GM21515 (cell line): ENCODE results near the gene ATP13A2.

ENCODE experiments used
- ATAC-seq: cut with Tn5 transposase; IDR thresholded peaks from one replicate; pipeline ENCODE4 v1.9.1; 2021; ENCODE audit not compliant: unreplicated experiment

Gene ATP13A2

GRCh38 chr1:17005365-17005740 is 6.4 kb downstream of the ATP13A2 start:
- ATAC-seq = no peak

DNA sequence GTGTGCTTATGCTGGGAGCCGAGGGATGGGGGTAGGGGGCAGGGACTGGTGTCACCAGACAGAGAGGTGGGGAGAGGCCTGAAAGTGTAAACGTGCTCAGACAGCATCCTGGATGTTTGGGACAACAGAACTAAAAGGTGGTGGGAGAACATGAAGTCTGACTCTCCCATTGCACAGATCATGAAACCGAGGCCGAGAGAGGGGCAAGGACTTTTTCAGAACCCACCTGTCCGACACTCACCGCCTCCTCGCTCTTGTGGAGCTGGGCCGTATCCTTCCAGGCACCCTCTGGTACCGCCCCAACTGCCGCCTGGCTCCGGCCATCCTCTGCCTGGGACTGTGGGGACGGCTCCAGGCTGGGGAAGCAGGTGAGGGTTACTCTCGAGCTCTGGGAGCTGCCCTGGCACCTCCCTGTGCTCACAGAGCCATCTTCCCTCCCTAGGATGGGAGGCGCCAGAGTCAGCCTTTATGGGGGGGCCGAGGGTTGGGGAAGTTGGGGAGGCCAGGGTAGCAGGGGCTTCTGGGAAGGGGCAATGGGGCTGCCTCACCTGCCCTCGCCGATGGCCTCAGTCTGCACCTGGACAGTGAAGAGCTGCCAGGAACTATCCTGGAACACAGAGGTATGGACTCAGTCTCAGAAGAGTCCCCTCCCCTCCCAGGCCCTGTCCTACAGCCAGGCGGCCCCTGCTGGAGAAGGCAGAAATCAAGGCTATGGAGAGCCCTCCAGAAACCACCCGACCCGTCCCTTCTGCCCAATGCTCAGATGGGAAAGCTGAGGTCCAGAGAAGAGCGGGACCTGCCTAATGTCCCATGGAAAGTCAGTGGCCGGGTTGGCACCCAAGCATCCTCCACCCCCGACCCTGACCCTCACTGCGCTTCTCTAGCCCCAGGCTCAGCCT is 7.0 kb downstream of the ATP13A2 start:
- ATAC-seq = no peak

- ATAC-seq = no peak
Measured at GRCh38 chr1:17002524-17002902, 9.2 kb downstream of the ATP13A2 start.

- no peak for ATAC-seq
Measured at GRCh38 chr1:17001760-17002523, 9.8 kb downstream of the ATP13A2 start.

DNA sequence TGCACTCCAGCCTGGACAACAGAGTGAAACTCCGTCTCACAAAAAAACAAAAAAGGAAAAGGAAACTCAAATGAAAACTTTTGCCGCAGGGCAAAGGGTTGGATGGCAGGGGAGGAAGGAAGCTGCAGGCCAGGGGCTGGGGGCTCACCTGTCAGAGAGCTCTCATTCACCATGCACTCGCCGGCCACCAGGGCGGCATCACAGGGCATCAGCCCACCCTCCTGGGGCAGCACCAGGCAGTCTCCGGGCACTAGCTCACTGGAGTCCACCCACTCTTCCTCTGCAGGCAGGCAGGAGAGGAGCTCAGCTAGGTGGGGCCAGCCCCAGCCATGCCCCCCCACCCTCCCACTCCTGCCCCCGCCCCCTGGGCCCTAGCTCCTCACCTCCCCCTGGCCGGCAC is 11.9 kb downstream of the ATP13A2 start:
- no peak for ATAC-seq

DNA sequence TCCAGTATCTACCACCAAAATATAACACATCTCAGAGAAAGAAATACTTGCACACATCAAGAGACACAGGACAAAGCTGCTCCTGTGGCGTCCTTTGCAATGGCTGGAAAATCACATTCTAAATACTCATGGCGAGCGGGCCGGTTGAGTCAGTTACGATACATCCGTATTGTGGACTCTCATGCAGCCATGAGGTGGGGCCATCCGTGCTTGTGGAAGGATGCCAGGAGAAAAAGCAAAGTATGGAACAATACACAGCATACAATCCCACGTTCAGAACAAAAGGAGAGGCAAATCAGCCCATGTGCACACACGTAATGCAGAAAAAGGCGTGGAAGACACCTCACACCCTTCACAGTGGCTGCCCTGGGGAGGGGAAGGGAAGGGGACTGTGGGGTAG is 13.1 kb downstream of the ATP13A2 start:
- ATAC-seq = no peak

GRCh38 chr1:16996845-16997244 is 14.9 kb downstream of the ATP13A2 start:
- no peak for ATAC-seq

DNA sequence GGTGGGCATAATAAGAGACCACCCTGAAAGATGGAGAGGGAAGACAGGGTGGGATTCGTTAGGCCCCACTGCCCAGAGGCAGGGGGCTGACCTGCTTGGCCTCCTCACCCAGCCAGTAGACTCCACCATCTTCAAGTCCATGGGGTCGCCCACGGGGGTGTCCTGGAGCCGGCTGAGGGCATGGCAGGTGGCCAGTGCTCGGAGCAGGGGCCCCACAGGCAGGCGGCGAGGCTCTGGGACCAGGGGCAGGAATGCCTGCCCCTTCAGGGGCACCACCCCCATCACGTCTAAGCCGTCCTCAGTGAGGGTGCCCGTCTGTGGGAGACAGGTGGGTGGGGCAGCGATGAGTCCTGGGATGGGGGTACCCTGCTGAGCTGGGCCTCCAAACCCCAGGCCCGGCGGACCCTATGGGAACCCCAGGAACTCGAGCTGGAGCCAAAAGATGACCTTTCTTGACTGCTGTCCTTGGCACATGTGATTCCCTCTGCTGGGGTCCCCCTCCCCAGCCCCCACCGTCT is 18.1 kb downstream of the ATP13A2 start:
- no peak for ATAC-seq

DNA sequence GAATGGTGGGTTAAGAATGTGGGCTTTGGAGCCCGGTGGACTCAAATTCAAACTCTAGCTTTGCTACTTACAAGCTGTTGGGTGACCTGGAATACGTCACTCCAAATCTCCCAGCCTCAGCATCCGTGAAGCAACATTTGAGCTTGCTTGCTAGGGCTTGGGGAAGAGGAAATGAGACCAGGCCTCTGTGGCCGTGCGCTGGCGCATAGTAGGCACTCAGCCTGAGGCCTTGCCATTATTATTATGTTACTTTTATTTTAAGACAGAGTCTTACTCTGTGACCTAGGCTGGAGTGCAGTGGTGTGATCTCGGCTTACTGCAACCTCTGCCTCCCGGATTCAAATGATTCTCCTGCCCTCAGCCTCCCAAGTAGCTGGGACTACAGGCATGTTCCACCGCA is 19.1 kb downstream of the ATP13A2 start:
- no peak for ATAC-seq

DNA sequence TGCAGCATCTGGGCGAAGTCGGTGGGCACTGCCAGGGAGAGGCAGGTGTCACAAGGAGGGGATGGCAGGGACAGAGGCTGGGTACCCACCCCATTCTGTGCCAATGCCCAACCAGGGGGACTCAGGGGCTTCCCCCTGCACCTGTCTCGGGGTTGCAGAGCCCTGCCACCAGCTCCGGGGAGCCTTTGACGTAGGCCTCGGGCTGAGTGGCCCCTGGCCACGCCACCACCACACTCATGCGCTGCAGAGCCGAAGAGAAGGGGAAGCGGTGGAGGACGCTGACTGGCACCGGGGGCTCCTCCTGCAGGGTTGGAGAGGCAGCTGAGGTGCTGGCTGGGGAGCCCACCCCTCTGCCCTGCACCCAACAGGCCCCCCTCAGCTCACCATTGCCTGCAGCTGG is 19.6 kb downstream of the ATP13A2 start:
- ATAC-seq = no peak

DNA sequence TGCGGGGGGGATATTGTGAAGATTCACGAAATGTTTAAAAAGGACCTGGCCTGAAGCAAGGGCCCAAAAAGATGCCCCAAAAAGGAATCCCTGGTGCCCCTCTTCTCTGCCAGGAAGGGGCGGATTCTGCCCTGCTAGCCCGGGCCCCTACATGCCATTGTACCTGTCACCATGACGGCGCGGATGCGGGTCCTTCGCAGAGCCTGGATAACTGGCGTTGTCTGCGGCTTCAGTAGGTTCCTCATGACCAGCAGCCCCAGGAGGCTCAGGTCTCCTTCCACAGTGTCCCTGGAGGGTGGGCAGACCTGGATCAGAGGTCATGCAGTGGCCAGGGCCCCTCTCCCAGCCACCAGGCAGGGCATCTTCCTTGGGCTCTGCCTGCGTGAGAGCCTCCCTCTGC is 20.2 kb downstream of the ATP13A2 start:
- no peak for ATAC-seq

DNA sequence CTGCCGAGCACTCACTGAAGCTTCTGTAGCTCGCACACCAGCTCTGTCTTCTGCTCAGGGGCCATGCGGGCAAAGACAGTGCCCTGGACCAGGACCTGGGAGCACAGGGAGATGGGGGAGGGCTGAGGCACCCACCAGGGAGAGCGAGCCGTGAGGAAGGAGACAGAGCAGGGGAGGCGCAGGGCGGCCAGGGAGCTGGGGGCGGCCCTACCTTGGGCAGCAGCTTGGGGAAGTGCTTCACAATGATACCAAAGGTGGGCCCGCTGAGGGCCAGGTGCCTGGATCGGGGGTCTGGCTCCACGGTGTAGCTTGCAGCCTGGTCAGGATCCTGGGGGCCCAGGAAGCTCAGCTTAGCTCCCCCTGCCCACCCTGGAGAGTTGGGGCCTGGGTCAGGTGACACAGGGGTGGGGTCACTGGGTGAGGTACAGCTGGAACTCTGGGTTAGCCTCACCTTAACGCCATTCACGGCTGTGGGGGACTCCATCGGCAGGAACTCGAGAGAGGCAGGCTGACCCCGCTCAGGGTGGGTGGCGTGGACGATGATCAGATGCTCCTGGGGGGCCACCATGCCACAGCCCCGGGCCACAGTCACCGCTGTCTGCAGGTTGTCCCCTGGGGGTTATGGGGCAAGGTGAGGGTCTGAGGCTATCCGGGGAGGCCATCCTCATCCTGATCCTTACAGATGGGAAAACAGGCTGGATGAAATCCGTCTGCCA is 21.9 kb downstream of the ATP13A2 start:
- ATAC-seq = no peak

GRCh38 chr1:16988210-16988609 is 23.5 kb downstream of the ATP13A2 start:
- no peak for ATAC-seq

GRCh38 chr1:16986962-16987361 is 24.8 kb downstream of the ATP13A2 start:
- ATAC-seq = no peak

DNA sequence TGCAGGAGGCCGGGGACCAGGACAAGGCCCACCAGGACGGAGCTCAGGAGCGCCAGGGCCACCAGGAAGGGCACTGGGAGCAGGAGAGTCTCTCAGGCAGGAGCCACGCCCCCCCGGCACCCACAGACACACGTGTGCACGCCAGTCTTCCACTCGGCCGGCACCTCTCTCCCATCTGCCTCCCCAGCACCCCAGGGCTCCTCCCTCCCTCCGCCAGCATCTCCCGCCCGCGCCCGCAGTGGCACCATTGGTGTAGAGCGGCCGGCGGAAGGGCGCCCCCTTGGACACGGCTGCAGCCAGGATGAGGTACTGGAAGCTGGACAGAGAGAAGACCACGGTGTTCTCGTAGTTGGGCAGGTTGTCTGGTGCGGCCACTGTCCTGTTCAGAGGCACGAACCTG is 25.2 kb downstream of the ATP13A2 start:
- ATAC-seq = no peak

DNA sequence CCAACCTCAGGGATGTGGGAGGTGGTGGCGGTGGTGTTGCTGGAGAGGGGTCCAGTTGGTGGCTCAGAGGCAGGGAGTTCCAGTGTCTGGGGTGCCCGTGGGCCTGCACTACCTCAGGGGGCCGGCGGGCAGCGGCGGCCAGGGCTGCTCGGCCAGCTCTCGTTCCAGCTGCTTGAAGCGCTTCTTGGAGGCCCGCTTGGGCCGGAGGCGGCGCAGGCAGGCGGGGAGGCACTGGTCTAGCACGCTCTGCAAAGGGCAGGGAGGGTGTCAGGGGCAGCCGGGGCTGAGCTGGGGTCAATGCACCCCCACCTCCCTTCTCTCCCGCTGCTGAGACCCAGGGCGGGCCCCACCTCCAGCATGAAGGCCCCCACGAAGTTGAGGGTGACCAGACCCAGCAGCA is 25.6 kb downstream of the ATP13A2 start:
- ATAC-seq = no peak

DNA sequence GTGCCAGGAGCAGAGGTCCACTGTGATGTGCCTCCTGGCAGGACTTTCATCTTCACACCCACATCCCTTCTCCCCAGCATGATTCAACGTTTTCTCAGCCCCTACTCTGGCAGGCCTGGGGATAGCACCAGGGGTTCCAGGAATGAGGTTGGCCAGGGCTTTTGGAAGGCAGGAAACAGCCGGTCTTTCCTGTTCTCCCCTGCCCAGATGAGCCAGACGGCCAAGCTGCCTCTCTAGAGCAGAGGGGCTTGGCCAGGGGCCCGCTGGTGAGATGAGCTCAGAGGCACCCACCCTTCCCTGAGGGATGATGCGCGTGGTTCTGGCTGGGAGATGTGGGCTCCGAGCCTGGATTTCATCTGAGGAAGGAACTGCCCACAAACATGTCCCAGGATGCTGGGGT is 27.0 kb downstream of the ATP13A2 start:
- ATAC-seq = no peak

DNA sequence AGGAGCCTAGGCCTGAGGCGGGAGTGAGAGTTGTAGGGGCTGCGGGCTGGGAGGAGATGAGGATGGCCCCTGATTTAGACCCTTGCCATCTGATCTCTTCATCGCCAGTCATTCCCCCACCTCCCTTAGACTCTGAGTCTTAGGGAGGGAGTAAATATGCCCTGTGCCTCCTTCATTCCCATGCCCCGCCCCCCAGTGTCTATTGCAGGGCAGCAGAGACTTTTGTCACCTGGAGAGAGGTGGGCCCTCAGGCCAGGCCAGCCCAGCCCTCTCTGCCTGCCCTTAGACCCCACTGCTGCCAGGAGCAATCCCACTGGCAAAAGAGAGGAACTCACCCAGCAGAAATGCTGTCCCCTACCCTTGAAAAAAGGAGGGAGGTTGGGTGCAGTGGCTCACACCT is 28.1 kb downstream of the ATP13A2 start:
- ATAC-seq = no peak

DNA sequence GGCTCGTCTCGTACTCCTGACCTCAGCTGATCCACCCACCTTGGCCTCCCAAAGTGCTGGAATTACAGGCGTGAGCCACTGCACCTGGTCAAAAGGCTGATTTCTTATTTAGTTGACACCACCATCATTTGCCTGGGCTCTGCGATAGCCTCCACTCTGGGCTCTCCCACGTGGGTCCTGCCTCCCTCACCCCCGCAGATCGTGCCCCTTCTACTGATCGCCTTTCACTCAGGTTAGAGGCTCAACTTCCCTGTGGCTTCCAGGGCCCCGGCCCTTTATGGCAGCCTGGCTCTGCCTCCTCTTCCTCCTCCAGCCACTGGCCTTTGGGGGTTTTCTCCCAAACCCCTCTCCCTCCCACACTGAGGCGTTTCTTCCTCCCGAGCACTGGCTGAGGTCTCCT is 28.8 kb downstream of the ATP13A2 start:
- no peak for ATAC-seq

GRCh38 chr1:16981269-16981849 is 30.4 kb downstream of the ATP13A2 start:
- ATAC-seq = no peak
